ENCODE measurements around the gene ZNF784.

ZNF784 gene, protein sequence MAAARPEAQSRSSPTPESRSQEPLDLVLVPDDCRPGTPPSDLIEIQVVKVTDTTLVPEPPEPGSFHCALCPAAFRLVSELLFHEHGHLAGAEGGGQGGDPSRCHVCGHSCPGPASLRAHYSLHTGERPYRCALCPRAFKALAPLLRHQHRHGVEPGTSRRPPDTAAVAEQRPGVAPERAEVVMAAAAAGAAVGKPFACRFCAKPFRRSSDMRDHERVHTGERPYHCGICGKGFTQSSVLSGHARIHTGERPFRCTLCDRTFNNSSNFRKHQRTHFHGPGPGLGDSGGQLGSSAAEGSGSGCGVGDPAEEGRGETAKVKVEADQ

DNA sequence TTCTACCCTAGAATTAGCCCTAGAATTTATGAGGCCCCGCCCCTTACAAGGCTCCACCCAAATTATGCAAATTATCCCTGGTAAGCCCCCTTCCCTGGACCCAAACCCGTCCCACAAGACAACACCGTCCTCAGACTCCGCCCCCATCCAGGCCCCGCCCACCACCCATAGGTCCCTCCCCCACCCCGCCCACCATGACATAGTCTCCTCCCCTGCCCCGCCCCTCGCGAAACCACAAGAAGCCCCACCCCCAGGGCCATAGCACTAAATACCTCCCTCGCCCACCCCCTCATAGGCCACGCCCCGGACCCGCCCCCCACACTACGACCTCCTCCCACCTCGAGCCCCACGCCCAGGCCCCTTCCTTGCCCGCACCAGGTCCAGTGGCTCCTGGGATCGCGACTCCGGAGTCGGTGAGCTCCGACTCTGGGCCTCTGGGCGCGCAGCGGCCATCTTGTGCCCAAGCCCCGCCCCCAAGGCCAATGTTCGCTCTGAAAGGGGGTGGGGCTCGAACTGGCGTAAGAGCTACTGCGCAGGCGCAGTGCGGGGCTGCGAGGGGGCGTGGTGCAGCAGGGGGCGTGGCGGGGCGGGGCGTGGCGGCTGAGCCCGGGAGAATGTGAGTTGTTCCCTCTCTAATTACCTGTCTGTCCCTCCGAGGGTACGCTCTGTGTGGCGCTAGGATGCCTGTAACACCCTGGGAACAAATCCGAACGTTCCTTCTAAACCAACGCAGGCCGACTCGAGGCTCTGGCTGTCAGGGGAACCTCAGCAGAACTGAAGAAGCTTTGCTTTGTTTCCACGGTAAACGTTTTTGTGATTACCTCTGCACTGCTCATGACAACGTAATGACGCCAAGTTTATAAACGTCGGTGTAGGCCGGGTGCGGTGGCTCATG lies at the start of gene ZNF784:
Gene ZNF784 (minus strand): TSS at position 458 of the 895 bp plus-strand sequence. CDS start 5 bp downstream, at position 453.
- FAIRE-seq, result peak; percentile 97

DNA sequence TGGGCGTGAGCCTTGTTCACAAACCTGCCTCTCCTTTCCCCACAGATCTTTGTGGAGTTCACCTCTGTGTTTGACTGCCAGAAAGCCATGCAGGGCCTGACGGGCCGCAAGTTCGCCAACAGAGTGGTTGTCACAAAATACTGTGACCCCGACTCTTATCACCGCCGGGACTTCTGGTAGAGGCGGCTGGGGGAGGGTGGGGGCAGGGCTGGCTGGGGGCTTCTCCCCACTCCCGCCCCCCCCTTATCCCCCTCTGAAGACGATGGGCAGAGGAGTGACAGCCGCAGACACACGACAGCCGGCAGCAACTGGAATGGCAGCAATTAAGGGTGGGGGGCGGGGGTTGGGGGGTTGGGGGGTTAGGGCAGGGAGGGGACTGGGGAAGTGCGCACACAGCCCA lies 49.5 kb upstream of the ZNF784 start:
- FAIRE-seq (no peak), DNase-seq (ENCODE audit: insufficient read length, low spot score) (no peak)

More for the DNA sequence above, at the start of gene ZNF784:
- DNase-seq (ENCODE audit: insufficient read length, low spot score), result peak; percentile 89

DNA sequence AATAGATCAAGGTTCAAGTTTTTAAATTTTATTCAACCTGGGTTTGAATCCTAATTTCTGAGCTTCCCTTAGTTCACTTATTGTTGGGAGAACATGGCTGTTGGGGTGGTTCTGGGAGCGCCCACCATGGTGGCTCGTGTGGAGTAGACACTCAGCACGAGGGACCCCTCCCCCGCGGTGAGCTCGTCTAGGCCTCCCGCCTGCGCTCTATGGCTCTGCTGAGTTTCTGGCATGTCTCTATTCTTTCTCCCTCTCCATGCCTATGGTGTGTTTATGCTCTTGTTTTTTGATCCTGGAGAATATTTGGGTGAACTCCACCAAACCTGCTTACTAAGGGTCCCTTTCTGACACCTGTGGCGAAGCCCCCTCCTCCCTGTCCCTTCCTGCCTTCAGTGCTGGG lies 49.1 kb upstream of the ZNF784 start:
- no peak for DNase-seq (ENCODE audit: insufficient read length, low spot score)
- no peak for FAIRE-seq

DNA sequence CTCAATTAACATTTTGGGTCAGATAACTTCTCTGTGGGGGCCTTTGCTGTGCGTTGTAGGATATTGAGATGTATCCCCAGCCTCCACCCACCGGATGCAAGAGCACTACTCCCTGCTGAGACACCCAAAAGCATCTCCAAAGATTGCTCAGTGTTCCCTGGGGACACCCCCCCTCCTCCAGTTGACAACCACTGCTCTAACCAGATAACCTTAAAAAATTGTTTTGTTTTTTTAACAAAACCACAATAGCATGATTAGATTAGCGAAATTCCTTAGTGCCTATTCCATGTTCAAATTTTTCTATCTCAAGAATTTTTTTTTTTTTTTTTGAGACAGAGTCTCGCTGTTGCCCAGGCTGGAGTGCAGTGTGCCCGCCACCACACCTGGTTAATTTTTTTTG lies 48.1 kb upstream of the ZNF784 start:
- no peak for DNase-seq (ENCODE audit: insufficient read length, low spot score)
- no peak for FAIRE-seq

DNA sequence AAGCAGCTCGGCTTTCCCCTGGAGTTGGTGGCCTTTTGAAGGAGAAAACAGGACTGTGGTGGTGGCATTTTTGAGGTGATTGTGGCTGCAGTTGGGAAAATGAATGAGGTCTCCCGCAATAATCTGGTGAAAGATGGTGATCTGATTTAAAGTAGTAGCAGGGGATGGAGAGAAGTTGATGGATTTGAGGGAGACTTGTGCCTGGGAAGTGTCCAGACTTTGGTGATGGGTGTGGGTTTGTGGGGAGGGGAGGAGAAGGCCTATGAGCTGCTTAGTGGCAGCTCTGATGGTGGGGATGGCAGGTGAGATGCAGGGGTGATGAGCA lies 46.6 kb upstream of the ZNF784 start:
- DNase-seq (ENCODE audit: insufficient read length, low spot score) (no peak), FAIRE-seq (no peak)

DNA sequence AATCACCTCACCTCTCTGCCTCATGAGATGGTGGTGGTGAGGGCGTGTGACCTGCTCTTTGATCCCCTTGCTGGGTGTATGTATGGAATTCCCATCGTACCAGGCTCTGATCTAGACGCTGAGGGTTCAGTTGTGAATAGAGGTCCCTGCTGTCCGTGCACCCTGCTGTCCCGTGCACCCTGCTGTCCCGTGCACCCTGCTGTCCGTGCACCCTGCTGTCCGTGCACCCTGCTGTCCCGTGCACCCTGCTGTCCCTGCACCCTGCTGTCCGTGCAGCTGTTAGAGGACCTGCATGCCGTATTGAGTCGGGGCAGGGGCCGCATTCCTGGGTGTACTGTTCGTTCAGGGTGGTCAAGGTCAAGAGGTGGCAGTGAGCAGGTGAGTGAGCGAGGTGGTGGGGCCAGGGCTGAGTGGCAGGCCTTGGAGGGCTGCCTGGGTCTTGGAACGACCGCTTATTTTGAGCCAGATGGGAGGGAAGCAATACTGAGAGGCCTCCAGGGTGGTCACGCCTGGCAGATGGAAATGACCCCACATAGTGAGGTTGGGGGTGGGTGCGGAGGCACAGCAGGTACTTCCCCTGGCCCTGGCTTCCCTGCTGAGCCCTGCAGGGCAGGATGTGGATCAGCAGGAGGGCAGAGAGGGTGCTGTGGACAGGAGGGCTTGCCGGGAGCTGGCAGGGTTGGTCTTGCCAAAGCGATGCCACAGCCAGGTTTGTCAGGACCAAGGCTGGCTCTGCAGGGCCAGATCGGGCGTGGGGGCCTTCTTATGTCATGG lies 46.1 kb upstream of the ZNF784 start:
- DNase-seq (ENCODE audit: insufficient read length, low spot score), result no peak
- FAIRE-seq, result peak; percentile 100

DNA sequence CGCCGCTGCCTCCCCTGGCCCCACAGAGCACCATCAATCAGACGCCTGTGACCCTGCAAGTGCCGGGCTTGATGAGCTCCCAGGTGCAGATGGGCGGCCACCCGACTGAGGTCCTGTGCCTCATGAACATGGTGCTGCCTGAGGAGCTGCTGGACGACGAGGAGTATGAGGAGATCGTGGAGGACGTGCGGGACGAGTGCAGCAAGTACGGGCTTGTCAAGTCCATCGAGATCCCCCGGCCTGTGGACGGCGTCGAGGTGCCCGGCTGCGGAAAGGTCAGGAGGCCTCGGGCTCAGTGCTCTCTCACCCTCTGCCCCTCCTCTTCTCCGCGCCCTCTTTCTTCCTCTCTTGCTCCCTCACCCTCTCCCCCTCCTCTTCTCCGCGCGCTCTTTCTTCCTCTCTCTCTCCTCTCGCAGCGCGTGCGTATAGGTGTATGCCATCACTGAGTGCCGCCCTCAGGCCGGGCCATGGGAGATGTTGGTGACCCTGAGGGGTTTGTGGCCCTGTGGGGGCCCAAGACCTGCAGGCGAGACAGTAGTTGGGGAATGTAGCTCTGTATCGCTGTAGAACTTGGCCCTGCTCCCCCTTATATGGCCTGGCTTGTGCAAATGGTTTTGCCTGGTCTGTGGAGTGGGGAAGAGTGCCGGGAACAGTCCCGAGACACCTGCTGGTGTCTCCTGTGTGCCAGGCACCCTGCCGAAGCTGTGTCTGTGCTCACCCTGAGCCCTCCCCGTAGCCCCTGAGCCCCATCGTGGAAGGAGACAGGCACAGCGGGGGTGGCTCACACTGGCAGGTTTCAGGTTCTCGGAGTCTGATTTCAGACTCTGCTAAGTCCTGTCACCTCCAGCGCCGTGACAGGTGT lies 45.3 kb upstream of the ZNF784 start:
- FAIRE-seq, result no peak
- no peak for DNase-seq (ENCODE audit: insufficient read length, low spot score)

DNA sequence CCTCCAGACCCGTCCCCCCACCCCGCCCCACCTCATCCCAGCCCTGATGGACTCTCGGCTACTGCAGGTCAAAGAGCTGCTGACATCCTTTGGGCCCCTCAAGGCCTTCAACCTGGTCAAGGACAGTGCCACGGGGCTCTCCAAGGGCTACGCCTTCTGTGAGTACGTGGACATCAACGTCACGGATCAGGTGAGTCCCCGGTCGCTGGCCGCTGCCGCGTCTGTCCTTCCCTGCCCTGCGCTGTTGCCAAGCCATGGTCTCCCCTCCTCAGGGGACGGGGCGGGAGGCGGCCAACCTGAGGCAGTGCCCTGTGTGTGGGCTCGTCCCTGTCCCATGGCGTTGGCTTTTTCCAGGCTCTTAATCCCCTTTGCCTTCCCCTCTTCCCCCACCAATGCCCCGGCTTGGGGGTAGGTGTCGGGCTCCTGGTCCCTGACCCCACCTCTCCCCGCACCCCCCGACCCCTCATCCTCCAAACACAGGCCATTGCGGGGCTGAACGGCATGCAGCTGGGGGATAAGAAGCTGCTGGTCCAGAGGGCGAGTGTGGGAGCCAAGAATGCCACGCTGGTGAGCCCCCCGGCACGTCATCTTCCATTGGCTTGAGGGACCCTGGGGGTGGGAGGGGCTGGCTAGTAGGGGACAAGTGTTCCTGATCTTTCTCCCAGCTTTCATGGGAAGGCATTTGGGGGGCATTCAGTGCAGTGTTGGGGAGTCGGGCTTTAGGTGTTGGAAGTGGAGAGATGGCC lies 44.4 kb upstream of the ZNF784 start:
- DNase-seq (ENCODE audit: insufficient read length, low spot score) (no peak), FAIRE-seq (no peak)

DNA sequence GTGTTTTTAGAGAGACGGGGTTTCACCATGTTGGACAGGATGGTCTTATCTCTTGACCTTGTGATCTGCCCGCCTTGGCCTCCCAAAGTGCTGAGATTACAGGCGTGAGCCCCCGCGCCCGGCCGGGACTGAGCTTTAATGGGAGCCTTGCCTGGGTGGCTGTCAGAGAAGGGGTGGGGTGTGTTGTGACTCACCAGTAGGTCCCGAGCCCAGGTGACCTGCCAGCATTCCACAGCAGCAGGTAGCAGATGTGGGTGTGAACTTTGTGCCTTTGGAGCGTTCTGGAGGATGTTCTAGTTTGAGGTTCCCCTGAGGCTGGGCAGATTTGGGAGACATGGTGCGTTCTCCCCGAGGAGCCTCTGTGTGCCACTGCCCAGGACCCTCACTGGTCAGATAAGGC lies 43.6 kb upstream of the ZNF784 start:
- DNase-seq (ENCODE audit: insufficient read length, low spot score), result no peak

DNA sequence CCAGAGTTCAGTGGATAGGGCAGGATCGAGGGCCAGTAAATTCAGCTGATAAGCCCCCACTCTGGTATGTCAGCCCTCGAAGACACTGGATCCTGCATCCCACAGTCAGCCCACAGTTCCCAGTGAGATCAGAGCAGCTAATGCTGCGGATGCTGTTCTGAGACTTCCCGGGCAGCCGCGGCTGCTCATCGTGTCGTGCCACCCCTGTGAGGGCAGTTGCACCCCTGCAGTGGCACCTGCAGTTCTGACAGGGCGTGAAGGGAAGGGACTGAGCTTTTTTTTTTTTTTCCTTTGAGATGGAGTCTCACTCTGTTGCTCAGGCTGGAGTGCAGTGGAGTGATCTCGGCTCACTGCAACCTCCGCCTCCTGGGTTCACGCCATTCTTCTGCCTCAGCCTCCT lies 43.1 kb upstream of the ZNF784 start:
- DNase-seq (ENCODE audit: insufficient read length, low spot score) (no peak), FAIRE-seq (no peak)

More for the DNA sequence above, 43.6 kb upstream of the ZNF784 start:
- no peak for FAIRE-seq

DNA sequence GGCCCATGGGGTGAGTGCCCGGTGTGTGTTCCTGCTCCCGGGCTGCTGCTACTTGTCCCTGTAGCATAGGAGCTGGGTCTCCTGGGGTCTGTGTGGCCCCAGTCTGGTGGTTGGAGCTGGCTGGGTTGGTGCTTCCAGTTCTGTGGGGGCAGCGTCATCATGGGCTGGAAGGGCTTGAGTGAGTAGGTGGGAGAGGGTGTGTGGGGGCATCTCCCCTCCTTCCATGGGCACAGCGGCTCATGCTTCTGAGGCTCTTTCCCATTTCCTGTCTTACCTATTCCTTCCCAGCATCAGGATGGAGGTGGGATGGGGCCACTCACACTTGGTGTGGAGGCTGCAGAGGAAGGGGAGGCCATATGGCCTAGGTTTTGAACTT lies 42.6 kb upstream of the ZNF784 start:
- FAIRE-seq (no peak), DNase-seq (ENCODE audit: insufficient read length, low spot score) (no peak)

DNA sequence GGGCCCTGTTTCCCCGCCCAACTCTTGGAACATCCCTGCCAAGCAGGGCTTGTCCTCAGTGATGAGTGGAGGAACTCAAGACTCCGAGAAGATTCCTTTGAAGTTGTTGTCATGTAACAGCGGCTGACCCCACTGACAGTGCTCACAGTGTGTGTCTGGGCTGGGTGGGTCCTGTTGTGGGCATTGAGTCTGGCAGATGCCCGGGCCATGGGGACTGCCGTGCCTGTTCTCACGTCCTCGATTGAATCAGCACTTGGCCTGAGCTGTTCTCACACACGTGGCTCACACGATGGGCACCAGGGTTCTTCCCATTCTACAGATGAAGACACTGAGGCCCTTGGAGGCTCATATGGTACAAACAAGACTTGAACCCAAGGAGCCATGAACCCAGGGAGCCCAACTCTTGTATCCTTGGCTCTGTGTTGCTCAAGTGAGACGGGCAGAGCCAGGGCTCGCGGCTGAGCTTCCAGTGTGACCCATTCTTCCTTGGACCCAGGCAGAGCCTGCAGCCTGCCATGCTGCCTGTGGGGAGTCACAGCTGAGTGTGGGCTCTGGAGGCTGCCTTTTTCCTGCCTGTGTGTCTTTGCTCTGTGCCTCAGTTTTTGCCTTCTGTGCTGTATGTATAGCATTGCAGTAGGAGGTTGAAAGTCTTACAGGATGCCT lies 42.1 kb upstream of the ZNF784 start:
- DNase-seq (ENCODE audit: insufficient read length, low spot score) (no peak), FAIRE-seq (no peak)

DNA sequence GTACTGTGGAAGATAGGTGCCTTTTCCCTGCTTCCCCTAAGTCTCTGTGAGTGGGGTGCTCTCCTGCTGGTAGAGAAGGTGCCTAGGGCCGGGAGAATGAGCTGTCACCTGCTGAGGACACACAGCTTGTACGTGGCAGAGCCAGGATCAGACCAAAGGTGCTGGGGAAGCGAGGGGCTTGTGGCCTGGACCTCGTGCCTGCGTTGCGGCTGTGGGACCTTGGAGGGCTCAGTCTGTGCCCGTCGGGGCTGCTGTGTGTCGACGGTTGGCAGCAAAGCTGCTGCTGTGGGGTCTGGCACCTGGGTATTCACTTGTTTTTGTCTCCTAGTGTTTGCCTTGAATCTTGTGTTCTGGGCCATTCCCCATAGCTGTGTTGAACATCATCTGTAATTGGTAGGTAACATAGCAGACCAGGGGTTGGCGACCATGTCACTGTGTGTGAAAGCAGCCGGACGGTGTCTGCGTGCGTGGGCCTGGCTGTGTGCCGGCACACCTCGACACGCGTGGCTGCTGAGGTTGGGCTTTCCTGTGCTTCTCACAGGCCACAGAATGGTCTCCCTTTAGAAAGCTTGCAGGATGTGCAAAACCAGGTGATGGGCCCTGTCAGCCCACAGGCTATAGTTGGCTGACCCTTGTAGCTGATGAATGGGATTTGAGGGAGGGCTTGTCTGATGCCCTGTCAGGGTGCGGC lies 39.6 kb upstream of the ZNF784 start:
- no peak for FAIRE-seq
- no peak for DNase-seq (ENCODE audit: insufficient read length, low spot score)

DNA sequence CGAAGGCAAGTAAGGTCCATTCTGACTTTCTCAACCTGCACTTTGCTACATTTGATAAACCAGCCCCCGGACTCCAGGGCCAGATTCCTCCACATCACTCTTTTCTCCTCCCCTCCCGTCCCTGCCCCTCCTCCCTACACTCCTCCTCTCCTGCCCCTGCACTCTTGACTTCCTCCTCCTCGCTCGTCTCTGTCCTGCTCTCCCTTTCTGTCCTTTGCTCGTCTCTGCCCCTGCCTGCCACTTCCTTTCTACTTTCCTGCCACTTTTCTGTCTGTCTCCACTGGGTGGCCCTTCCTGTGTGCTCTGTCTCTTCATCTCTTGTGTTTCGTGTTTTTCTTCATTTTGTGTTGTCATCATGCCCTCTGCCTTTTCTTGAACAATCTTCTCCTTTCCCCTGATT lies 37.5 kb upstream of the ZNF784 start:
- no peak for FAIRE-seq
- DNase-seq (ENCODE audit: insufficient read length, low spot score), result no peak

DNA sequence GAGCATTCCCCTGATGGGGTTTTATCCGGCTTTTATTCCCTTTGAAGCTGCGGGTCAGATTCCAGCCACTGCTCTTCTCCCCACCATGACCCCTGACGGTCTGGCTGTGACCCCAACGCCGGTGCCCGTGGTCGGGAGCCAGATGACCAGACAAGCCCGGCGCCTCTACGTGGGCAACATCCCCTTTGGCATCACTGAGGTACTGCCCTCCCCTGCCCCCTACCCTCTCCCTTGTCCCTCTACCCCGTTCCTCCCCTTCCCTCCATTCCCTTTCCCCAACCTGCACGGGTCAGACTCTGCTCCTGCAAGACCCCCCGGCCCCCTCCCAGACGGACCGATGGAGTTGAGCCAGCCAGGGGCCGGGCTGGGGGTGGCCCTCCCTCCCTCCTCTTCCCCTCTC lies 36.6 kb upstream of the ZNF784 start:
- FAIRE-seq, result no peak
- no peak for DNase-seq (ENCODE audit: insufficient read length, low spot score)

DNA sequence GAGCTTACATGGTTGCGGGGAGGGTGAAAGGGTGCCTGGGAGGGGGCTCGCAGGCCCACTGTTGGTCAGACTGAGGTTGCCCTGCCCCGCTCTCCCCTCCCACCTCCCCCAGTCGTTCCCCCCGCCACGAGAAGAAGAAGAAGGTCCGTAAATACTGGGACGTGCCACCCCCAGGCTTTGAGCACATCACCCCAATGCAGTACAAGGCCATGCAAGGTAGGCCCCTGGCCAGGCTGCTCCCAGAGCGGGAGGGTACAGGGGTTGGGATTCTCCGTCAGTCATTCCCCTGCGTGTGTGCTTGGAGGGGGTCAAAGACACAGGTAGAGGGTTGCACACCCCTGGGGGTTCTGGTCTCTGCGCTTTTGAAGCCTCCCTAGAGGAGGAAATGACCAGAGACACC lies 36.0 kb upstream of the ZNF784 start:
- FAIRE-seq, result no peak
- DNase-seq (ENCODE audit: insufficient read length, low spot score), result no peak

DNA sequence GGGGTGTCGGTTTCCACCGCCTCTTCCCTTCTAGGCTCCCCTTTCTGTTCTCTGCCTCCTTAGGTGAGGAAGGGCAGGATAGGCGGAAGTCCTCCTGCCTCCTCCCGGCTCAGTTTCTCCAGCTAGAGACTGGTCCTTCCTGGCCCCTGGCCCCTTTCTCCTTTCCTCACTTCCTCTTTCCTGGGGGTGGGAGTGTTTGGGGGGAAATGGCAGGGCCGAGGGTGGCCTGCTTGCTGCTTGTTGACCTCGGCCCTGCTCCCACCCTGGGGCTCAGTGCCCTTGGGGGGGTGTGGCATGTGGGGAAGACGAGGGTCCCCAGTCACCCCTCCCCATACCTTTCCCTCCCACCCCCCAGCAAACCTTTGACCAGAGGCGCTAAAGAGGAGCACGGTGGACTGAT lies 35.5 kb upstream of the ZNF784 start:
- DNase-seq (ENCODE audit: insufficient read length, low spot score), result no peak
- no peak for FAIRE-seq

DNA sequence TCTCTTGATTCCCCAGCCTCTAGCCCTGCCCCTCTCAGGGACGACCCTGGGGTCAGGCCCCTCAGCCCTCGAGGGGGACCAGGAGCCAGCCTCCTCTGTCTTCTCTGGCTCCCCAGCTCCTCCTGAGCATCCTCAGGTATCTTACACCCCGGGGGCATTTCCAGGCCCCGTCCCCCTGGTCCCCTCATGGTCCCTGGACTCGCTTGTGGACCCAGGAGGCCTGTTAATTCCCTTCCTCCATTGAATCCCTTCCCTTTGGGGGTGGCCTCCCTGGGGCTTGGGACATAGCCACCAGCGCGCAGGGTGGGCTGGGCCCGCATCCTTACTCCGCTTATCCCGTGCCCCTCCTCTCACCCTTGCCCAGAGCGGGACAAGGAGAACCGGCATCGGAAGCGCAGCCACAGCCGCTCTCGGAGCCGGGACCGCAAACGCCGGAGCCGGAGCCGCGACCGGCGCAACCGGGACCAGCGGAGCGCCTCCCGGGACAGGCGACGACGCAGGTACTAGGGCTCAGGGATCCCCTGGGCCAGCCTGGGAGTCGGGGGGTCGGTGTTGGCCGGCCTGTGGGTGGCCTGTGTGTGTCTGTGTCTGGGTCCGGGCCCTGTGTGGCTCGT lies 34.6 kb upstream of the ZNF784 start:
- no peak for FAIRE-seq
- no peak for DNase-seq (ENCODE audit: insufficient read length, low spot score)
